ENCODE data around the gene APEX1.
"Not testable (repeated sequence)": the region's sequence is repeated elsewhere in the genome, so short reads cannot be mapped to it uniquely, and the experiment has no call there.

The APEX1 gene

DNA sequence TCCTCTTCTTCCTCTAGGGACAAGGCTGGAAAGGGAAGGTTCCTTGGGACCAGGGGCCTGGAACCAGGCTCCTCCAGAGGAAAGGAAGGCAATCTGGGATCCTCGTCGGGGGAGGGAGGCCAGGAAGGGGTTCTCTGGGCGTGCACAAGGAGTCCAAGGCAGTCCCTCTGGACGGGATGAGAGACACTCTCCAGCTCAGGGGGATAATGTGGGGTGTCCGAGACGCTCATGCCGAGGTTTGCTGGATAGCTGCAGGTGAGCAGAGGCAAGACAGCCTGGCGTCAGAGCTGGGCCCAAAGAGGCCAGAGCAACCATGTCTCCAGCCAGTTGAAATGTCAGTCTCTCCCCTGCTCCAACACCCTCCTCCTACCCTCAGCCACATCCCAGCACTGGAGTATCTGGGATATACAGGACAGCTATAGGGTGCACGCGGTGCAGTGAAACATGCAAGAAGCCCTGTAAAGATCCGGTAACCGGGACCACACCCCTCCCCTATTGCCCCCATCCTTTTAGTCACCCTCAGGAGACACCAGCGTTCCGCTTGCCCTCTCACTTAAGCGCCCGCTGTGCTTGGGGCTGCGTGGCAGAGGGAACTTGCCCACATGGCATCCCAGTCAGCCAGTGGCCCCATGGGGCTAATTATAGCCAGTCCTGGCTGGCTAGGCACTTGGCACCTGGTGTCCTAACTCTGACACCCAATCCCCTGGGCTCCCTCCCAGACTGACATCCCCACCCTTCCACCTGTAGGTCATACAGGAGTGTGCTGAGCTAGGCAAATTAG, 19.3 kb upstream of the APEX1 start, which contains the start of gene KLHL33:
Gene KLHL33, minus strand, starts transcription at position 585 of the 781 bp plus-strand sequence. Its CDS starts 355 bp downstream, at position 230.
- H3K4me3 ChIP-seq (ENCODE audit: low read depth in 1 of 2, low read length in 2 of 2), result peak within 1 kb of the TSS in 1 of 2 donors; percentile 21
- H3K9me3 ChIP-seq (ENCODE audit: control insufficient read depth in 1 of 2, low read length in 2 of 2), result no peaks in the 10 kb centered on the region
- H3K9ac ChIP-seq (ENCODE audit: low read depth in 1 of 2, low read length in 2 of 2), result no peak within 1 kb of the TSS

DNA sequence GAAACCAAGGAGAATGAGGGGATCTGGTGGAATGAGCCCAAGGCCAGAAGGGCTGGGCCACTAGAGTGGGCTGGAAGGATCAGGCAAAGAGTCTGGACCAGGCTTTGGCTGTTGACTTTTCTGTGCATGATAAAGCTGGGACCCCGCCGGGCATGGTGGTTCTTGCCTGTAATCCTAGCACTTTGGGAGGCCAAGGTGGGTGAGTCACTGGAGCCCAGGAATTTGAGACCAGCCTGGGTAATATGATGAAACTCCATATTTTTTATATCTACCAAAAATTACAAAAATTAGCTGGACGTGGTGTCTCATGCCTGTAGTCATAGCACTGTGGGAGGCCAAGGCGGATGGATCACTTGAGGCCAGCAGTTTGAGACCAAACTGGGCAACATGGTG, 18.7 kb upstream of the APEX1 start:
- Histone ChIP-seq H3K27ac (ENCODE audit: low read depth, low read length) (no peak overlapping the region), H3K36me3 (ENCODE audit: control insufficient read depth in 1 of 2, insufficient read depth in 2 of 2, low read length in 2 of 2) (no peaks in the 10 kb centered on the region), H3K4me3 (ENCODE audit: low read depth in 1 of 2, low read length in 2 of 2) (no peak overlapping the region), H3K27me3 (ENCODE audit: control insufficient read depth in 1 of 2, insufficient read depth in 2 of 2, low read length in 2 of 2) (peaks cover 0 to 4% of the 10 kb centered on the region in 2 donors), H3K9ac (ENCODE audit: low read depth in 1 of 2, low read length in 2 of 2) (no peak overlapping the region), H3K9me3 (ENCODE audit: control insufficient read depth in 1 of 2, low read length in 2 of 2) (no peaks in the 10 kb centered on the region), H3K4me1 (ENCODE audit: control insufficient read depth in 1 of 2, insufficient read depth in 2 of 2, low read length in 2 of 2) (peaks cover 6 to 11% of the 10 kb centered on the region in 2 donors)

More for the DNA sequence above, 19.3 kb upstream of the APEX1 start, which contains the start of gene KLHL33:
- peaks cover 0 to 4% of the 10 kb centered on the region in 2 donors for H3K27me3 ChIP-seq (ENCODE audit: control insufficient read depth in 1 of 2, insufficient read depth in 2 of 2, low read length in 2 of 2)
- no peak within 1 kb of the TSS for H3K27ac ChIP-seq (ENCODE audit: low read depth, low read length)
- H3K4me1 ChIP-seq (ENCODE audit: control insufficient read depth in 1 of 2, insufficient read depth in 2 of 2, low read length in 2 of 2), result peaks cover 5 to 6% of the 10 kb centered on the region in 2 donors
- no peaks in the 10 kb centered on the region for H3K36me3 ChIP-seq (ENCODE audit: control insufficient read depth in 1 of 2, insufficient read depth in 2 of 2, low read length in 2 of 2)

DNA sequence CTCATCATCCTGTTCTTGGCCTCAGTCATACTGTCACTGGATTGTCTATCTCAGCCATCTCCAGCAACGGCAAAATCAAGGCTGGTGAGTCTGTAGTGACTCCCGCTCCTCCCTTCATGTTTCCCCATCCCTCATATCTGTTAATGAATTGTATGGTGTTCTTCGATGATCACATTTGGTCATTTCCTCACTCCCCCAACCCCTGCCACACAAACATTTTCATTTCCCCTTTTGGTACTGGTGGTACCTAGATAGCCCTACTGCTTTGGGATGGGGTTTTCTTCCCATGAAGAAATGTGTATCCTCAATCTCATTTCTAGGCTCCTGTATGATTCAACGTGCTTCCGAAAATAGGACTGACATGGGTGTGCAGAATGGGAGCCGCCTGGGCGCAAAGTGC, 16.4 kb upstream of the APEX1 start:
- no peaks in the 10 kb centered on the region for H3K36me3 ChIP-seq (ENCODE audit: control insufficient read depth in 1 of 2, insufficient read depth in 2 of 2, low read length in 2 of 2)
- H3K27ac ChIP-seq (ENCODE audit: low read depth, low read length), result no peak overlapping the region
- no peaks in the 10 kb centered on the region for H3K9me3 ChIP-seq (ENCODE audit: control insufficient read depth in 1 of 2, low read length in 2 of 2)
- H3K27me3 ChIP-seq (ENCODE audit: control insufficient read depth in 1 of 2, insufficient read depth in 2 of 2, low read length in 2 of 2), result peaks cover 0 to 4% of the 10 kb centered on the region in 2 donors
- no peak overlapping the region for H3K4me3 ChIP-seq (ENCODE audit: low read depth in 1 of 2, low read length in 2 of 2)
- no peak overlapping the region for H3K9ac ChIP-seq (ENCODE audit: low read depth in 1 of 2, low read length in 2 of 2)
- H3K4me1 ChIP-seq (ENCODE audit: control insufficient read depth in 1 of 2, insufficient read depth in 2 of 2, low read length in 2 of 2), result peaks cover 6 to 13% of the 10 kb centered on the region in 2 donors

DNA sequence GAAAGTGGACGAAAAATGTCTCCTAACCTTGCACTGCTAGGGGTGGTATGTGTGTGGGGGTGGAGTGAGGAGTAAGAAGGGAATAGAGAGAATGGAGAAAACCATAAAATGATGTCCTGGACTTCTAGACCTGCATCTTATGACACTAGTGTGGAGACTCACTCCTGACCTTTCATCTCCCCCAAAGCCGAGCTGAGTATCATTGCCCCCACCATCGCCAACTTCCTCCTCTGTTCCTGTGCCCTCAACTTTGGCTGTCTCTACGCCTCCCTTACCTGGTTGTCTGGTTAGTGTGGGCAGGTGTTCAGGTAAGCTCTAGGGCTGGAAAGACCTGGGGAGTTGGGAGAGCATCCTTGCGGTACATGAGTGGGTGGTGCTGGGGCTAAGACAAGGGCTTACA, 14.6 kb upstream of the APEX1 start:
- H3K4me3 ChIP-seq (ENCODE audit: low read depth in 1 of 2, low read length in 2 of 2), result no peak overlapping the region
- H3K36me3 ChIP-seq (ENCODE audit: control insufficient read depth in 1 of 2, insufficient read depth in 2 of 2, low read length in 2 of 2), result no peaks in the 10 kb centered on the region
- H3K9me3 ChIP-seq (ENCODE audit: control insufficient read depth in 1 of 2, low read length in 2 of 2), result no peaks in the 10 kb centered on the region
- H3K9ac ChIP-seq (ENCODE audit: low read depth in 1 of 2, low read length in 2 of 2), result no peak overlapping the region
- H3K27ac ChIP-seq (ENCODE audit: low read depth, low read length), result no peak overlapping the region
- peaks cover 1 to 13% of the 10 kb centered on the region in 2 donors for H3K4me1 ChIP-seq (ENCODE audit: control insufficient read depth in 1 of 2, insufficient read depth in 2 of 2, low read length in 2 of 2)
- H3K27me3 ChIP-seq (ENCODE audit: control insufficient read depth in 1 of 2, insufficient read depth in 2 of 2, low read length in 2 of 2), result peaks cover 0 to 4% of the 10 kb centered on the region in 2 donors

DNA sequence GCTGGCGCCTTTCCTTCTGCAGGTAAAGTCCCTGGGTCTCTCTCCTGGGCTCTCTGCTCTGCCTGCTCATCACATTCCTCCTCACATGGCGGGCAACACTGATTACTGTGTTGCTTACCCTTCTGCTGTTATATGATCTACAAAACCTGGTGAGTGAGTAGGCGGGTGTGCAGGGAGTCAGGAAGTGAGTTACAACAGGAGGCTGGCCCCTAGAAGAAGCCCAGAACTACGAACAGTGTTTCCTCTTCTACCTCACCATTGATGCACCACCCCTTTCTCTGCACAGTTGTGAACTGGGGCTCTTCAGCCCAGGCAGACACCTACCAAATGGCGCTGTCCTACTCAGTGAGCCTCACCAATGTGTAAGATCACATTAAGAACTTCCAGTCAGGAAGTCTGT, 14.1 kb upstream of the APEX1 start:
- Histone ChIP-seq H3K27ac (ENCODE audit: low read depth, low read length) (no peak overlapping the region), H3K36me3 (ENCODE audit: control insufficient read depth in 1 of 2, insufficient read depth in 2 of 2, low read length in 2 of 2) (peaks cover 0 to 4% of the 10 kb centered on the region in 2 donors), H3K9me3 (ENCODE audit: control insufficient read depth in 1 of 2, low read length in 2 of 2) (no peaks in the 10 kb centered on the region), H3K27me3 (ENCODE audit: control insufficient read depth in 1 of 2, insufficient read depth in 2 of 2, low read length in 2 of 2) (peaks cover 0 to 2% of the 10 kb centered on the region in 2 donors), H3K4me1 (ENCODE audit: control insufficient read depth in 1 of 2, insufficient read depth in 2 of 2, low read length in 2 of 2) (peaks cover 0 to 13% of the 10 kb centered on the region in 2 donors), H3K4me3 (ENCODE audit: low read depth in 1 of 2, low read length in 2 of 2) (no peak overlapping the region), H3K9ac (ENCODE audit: low read depth in 1 of 2, low read length in 2 of 2) (no peak overlapping the region)

DNA sequence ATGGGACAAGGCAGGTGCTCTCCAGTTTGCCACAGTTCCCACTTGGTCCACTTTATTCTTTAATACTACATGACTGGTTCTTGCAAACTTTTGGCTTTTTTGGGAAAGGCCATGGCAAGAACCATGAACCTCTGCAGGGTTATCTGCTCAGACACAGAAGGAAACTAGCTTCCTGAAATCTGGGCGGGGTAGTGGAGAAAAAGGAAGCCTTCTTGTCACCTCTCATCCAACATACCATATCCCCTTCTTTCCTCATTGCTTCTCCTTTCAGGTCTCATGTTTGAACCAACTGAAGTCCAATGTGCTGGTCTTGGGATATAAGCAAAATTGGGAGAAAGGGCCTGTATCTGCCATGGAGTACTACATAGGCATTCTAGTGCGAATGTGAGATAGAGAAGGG, 13.6 kb upstream of the APEX1 start:
- H3K9me3 ChIP-seq (ENCODE audit: control insufficient read depth in 1 of 2, low read length in 2 of 2), result no peaks in the 10 kb centered on the region

DNA sequence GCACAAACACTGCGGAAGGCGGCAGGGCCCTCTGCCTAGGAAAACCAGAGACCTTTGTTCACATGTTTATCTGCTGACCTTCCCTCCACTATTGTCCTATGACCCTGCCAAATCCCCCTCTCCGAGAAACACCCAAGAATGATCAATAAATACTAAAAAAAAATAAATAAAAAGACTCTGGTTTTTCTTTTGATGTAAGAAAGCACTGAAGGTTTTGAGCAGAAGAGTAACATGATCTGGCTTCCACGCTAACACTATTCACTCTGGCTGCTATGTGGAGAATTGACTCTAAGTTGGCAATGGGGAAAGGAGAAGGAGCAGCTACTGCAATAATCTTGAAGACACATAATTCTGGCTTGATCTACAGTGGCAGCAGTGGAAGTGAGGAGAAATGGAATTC, 11.4 kb upstream of the APEX1 start:
- not testable (repeated sequence) for H3K27ac ChIP-seq (ENCODE audit: low read depth, low read length); H3K27me3 ChIP-seq (ENCODE audit: control insufficient read depth in 1 of 2, insufficient read depth in 2 of 2, low read length in 2 of 2); H3K9me3 ChIP-seq (ENCODE audit: control insufficient read depth in 1 of 2, low read length in 2 of 2); H3K4me3 ChIP-seq (ENCODE audit: low read depth in 1 of 2, low read length in 2 of 2); H3K9ac ChIP-seq (ENCODE audit: low read depth in 1 of 2, low read length in 2 of 2)
- H3K36me3 ChIP-seq (ENCODE audit: control insufficient read depth in 1 of 2, insufficient read depth in 2 of 2, low read length in 2 of 2), result peaks cover 18 to 31% of the 10 kb centered on the region in 2 donors
- H3K4me1 ChIP-seq (ENCODE audit: control insufficient read depth in 1 of 2, insufficient read depth in 2 of 2, low read length in 2 of 2), result peaks cover 0 to 13% of the 10 kb centered on the region in 2 donors

More for the DNA sequence above, 13.6 kb upstream of the APEX1 start:
- H3K36me3 ChIP-seq (ENCODE audit: control insufficient read depth in 1 of 2, insufficient read depth in 2 of 2, low read length in 2 of 2), result peaks cover 0 to 9% of the 10 kb centered on the region in 2 donors
- H3K4me1 ChIP-seq (ENCODE audit: control insufficient read depth in 1 of 2, insufficient read depth in 2 of 2, low read length in 2 of 2), result peaks cover 0 to 13% of the 10 kb centered on the region in 2 donors
- no peaks in the 10 kb centered on the region for H3K27me3 ChIP-seq (ENCODE audit: control insufficient read depth in 1 of 2, insufficient read depth in 2 of 2, low read length in 2 of 2)
- H3K9ac ChIP-seq (ENCODE audit: low read depth in 1 of 2, low read length in 2 of 2), result no peak overlapping the region
- H3K4me3 ChIP-seq (ENCODE audit: low read depth in 1 of 2, low read length in 2 of 2), result no peak overlapping the region
- H3K27ac ChIP-seq (ENCODE audit: low read depth, low read length), result no peak overlapping the region

DNA sequence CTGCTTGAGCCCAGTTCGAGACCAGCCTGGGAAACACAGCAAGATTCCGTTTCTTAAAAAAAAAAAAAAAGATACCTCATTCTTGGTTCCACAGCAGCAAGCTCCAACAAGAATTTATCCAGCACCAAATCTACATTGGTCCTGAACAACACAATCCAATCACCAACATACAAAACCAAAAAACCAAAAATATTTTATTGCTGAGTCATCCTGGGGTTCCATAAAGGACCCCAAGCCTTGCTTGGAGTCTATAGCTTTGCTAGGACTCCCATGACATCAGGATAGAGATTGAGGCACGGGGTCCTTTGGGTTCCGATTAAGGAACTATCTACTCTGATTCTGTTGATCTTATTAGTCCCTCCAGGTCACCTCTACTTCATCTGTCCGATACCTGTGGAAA, 8.1 kb upstream of the APEX1 start:
- no peak overlapping the region for H3K9ac ChIP-seq (ENCODE audit: low read depth in 1 of 2, low read length in 2 of 2)
- H3K4me1 ChIP-seq (ENCODE audit: control insufficient read depth in 1 of 2, insufficient read depth in 2 of 2, low read length in 2 of 2), result no peaks in the 10 kb centered on the region
- H3K27me3 ChIP-seq (ENCODE audit: control insufficient read depth in 1 of 2, insufficient read depth in 2 of 2, low read length in 2 of 2), result no peaks in the 10 kb centered on the region
- no peak overlapping the region for H3K4me3 ChIP-seq (ENCODE audit: low read depth in 1 of 2, low read length in 2 of 2)
- H3K36me3 ChIP-seq (ENCODE audit: control insufficient read depth in 1 of 2, insufficient read depth in 2 of 2, low read length in 2 of 2), result peaks cover 30 to 61% of the 10 kb centered on the region in 2 donors
- H3K27ac ChIP-seq (ENCODE audit: low read depth, low read length), result no peak overlapping the region
- H3K9me3 ChIP-seq (ENCODE audit: control insufficient read depth in 1 of 2, low read length in 2 of 2), result no peaks in the 10 kb centered on the region

DNA sequence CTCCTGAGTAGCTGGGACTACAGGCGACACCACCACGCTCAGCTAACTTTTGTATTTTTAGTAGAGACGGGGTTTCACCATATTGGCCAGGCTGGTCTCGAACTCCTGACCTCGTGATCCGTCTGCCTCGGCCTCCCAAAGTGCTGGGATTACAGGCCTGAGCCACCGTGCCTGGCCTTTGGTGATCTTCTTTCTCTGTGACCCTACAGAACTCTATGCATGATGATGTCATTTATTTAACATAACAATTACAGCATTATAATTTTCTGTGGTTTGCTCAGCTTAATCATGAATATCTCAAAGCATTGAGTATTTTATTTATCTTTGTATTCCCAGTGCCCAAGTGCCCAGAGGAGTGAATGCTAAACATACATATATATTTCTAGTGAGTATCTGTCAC, 2.2 kb upstream of the APEX1 start:
- H3K27me3 ChIP-seq (ENCODE audit: control insufficient read depth in 1 of 2, insufficient read depth in 2 of 2, low read length in 2 of 2); H3K27ac ChIP-seq (ENCODE audit: low read depth, low read length); H3K4me3 ChIP-seq (ENCODE audit: low read depth in 1 of 2, low read length in 2 of 2); H3K9ac ChIP-seq (ENCODE audit: low read depth in 1 of 2, low read length in 2 of 2); H3K9me3 ChIP-seq (ENCODE audit: control insufficient read depth in 1 of 2, low read length in 2 of 2): not testable (repeated sequence)
- Histone ChIP-seq H3K4me1 (ENCODE audit: control insufficient read depth in 1 of 2, insufficient read depth in 2 of 2, low read length in 2 of 2) (peaks cover 21 to 23% of the 10 kb centered on the region in 2 donors), H3K36me3 (ENCODE audit: control insufficient read depth in 1 of 2, insufficient read depth in 2 of 2, low read length in 2 of 2) (peaks cover 37 to 58% of the 10 kb centered on the region in 2 donors)

DNA sequence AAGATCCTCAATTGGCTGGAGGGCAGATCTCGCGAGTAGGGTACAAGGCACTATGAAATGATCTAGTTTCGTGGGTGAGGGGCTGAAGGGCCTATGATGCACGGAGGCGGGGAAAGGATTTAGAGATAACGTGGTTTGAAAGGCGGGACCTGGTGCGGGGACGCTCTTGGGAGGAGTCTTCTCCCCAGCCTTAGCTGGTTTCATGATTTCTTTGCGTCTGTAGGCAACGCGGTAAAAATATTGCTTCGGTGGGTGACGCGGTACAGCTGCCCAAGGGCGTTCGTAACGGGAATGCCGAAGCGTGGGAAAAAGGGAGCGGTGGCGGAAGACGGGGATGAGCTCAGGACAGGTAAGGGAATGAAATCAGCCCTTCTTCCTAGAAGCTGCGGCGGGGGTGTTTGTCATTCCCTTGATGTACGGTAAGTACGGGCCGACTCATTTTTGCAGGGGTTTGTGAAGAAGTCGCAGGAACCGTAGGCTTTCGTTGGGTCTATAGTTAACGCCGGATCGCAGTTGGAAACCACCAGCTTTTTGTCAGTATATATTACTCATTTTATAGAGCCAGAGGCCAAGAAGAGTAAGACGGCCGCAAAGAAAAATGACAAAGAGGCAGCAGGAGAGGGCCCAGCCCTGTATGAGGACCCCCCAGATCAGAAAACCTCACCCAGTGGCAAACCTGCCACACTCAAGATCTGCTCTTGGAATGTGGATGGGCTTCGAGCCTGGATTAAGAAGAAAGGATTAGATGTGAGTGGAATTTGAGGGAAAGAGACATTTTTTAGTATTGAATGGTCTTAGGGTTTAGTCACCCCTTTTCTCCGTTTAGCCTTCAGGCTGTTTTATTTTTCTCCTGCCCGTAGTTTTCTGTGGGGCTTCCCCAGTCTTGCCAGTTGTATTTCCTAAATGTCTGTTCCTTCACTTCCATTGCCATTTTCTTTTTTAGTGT, 602 bp downstream of the APEX1 start:
- peaks cover 39 to 48% of the 10 kb centered on the region in 2 donors for H3K36me3 ChIP-seq (ENCODE audit: control insufficient read depth in 1 of 2, insufficient read depth in 2 of 2, low read length in 2 of 2)
- no peaks in the 10 kb centered on the region for H3K27me3 ChIP-seq (ENCODE audit: control insufficient read depth in 1 of 2, insufficient read depth in 2 of 2, low read length in 2 of 2)
- H3K4me3 ChIP-seq (ENCODE audit: low read depth in 1 of 2, low read length in 2 of 2), result peak overlapping the region; percentile 85 to 93
- peaks cover 39 to 41% of the 10 kb centered on the region in 2 donors for H3K4me1 ChIP-seq (ENCODE audit: control insufficient read depth in 1 of 2, insufficient read depth in 2 of 2, low read length in 2 of 2)
- peak overlapping the region; percentile 95 for H3K27ac ChIP-seq (ENCODE audit: low read depth, low read length)
- no peaks in the 10 kb centered on the region for H3K9me3 ChIP-seq (ENCODE audit: control insufficient read depth in 1 of 2, low read length in 2 of 2)
- H3K9ac ChIP-seq (ENCODE audit: low read depth in 1 of 2, low read length in 2 of 2), result peak overlapping the region; percentile 93 to 94
